Measurements from ENCODE around the gene SAG. TPM values are rescaled to one million over a fixed set of nuclear protein-coding genes. Genes with fewer than 3 reads are reported as not detected.

SAG gene
- total RNA-seq, 4 donors from 2014 or later: not detected

DNA sequence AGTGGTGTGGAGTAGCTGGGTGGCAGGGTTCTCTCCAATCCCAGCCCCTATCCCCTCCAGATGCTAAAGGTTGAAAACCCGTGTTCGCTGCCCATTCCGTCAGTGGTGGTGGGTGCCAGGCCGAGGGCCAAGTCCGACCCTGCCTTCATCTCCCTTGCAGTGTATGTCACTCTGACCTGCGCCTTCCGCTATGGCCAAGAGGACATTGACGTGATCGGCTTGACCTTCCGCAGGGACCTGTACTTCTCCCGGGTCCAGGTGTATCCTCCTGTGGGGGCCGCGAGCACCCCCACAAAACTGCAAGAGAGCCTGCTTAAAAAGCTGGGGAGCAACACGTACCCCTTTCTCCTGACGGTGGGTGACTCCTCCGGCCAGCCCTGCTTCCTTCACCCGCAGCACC, 12.9 kb downstream of the SAG start:
- Histone ChIP-seq H3K9me3 (no peaks in the 10 kb centered on the region), H3K4me3 (no peak overlapping the region), H3K36me3 (no peaks in the 10 kb centered on the region), H3K4me1 (no peaks in the 10 kb centered on the region), H3K27ac (replicated peaks in 1 of 4) (no peak overlapping the region), H3K27me3 (peaks cover 0 to 5% (median 0%) of the 10 kb centered on the region in 4 donors)
- TF ChIP-seq POLR2AphosphoS5 (IDR thresholded peaks at IDR 0.05) (no peak), EP300 (IDR thresholded peaks at IDR 0.05) (no peak), POLR2A (IDR thresholded peaks at IDR 0.05; ENCODE audit: low read depth) (no peak)
- TF ChIP-seq, protein P1, sequence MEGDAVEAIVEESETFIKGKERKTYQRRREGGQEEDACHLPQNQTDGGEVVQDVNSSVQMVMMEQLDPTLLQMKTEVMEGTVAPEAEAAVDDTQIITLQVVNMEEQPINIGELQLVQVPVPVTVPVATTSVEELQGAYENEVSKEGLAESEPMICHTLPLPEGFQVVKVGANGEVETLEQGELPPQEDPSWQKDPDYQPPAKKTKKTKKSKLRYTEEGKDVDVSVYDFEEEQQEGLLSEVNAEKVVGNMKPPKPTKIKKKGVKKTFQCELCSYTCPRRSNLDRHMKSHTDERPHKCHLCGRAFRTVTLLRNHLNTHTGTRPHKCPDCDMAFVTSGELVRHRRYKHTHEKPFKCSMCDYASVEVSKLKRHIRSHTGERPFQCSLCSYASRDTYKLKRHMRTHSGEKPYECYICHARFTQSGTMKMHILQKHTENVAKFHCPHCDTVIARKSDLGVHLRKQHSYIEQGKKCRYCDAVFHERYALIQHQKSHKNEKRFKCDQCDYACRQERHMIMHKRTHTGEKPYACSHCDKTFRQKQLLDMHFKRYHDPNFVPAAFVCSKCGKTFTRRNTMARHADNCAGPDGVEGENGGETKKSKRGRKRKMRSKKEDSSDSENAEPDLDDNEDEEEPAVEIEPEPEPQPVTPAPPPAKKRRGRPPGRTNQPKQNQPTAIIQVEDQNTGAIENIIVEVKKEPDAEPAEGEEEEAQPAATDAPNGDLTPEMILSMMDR (IDR thresholded peaks at IDR 0.05): no peak
- DNase-seq (ENCODE audit: extremely low spot score): no peak
- intact Hi-C loops (cut with DNase I): no loop called here
- WGBS: 97% methylated on average over 14 of the region's 17 CpGs

DNA sequence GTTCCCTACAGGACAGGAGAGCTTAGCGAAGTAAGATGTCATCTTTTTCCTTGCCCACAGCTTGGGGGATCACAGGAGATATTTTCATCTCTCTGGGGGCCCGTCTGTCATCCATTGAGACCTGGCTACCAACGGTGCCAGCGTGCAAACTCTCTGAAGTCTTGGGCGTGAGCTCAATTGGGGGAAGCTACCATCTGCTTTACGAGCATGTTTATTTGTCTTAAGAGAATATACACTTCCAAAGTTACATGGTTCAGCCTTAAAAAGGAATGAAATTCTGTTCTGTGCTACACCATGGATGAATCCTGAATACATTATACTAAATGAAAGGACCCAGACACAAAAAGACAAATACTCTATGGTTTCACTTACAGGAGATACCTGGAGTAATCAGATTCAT, 13.6 kb downstream of the SAG start:
- Histone ChIP-seq H3K27me3 (peaks cover 0 to 5% (median 0%) of the 10 kb centered on the region in 4 donors), H3K4me3 (no peak overlapping the region), H3K36me3 (no peaks in the 10 kb centered on the region), H3K27ac (replicated peaks in 1 of 4) (no peak overlapping the region), H3K4me1 (no peaks in the 10 kb centered on the region), H3K9me3 (no peaks in the 10 kb centered on the region)
- TF ChIP-seq EP300 (IDR thresholded peaks at IDR 0.05): no peak
- TF ChIP-seq, protein P1 (IDR thresholded peaks at IDR 0.05): no peak
- no peak for TF ChIP-seq POLR2A (IDR thresholded peaks at IDR 0.05; ENCODE audit: low read depth)
- no peak for TF ChIP-seq POLR2AphosphoS5 (IDR thresholded peaks at IDR 0.05)
- WGBS: 75% methylated on average over 6 of the region's 6 CpGs
- intact Hi-C loops (cut with DNase I): no loop called here
- DNase-seq (ENCODE audit: extremely low spot score): no peak

DNA sequence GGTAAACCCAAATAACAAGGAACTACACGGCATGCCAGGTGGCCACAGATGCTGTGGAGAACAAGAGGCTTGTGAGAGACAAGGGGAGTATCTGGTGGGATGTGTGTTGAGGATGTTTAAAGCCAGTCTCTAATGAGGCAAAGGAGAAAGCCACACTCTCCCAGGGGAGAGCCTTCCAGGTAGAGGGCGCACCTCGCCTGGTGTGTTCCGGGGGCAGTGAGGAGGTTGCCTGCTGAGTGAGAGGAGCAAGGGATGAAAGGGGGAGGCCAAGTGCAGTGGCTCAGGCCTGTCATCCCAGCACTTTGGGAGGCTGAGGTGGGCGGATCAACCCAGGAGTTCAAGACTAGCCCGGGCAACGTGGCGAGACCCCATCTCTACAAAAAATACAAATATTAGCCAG, 16.2 kb downstream of the SAG start:
- Histone ChIP-seq H3K4me3 (no peak overlapping the region), H3K9me3 (no peaks in the 10 kb centered on the region), H3K27ac (replicated peaks in 1 of 4) (no peak overlapping the region), H3K36me3 (no peaks in the 10 kb centered on the region), H3K4me1 (no peaks in the 10 kb centered on the region), H3K27me3 (peaks cover 0 to 5% (median 0%) of the 10 kb centered on the region in 4 donors)
- no peak for TF ChIP-seq POLR2AphosphoS5 (IDR thresholded peaks at IDR 0.05)
- TF ChIP-seq, protein P1 (IDR thresholded peaks at IDR 0.05): no peak
- TF ChIP-seq EP300 (IDR thresholded peaks at IDR 0.05): no peak
- no peak for TF ChIP-seq POLR2A (IDR thresholded peaks at IDR 0.05; ENCODE audit: low read depth)
- intact Hi-C loops (cut with DNase I): no loop called here
- DNase-seq (ENCODE audit: extremely low spot score): no peak
- WGBS: 83% methylated on average over 8 of the region's 8 CpGs

DNA sequence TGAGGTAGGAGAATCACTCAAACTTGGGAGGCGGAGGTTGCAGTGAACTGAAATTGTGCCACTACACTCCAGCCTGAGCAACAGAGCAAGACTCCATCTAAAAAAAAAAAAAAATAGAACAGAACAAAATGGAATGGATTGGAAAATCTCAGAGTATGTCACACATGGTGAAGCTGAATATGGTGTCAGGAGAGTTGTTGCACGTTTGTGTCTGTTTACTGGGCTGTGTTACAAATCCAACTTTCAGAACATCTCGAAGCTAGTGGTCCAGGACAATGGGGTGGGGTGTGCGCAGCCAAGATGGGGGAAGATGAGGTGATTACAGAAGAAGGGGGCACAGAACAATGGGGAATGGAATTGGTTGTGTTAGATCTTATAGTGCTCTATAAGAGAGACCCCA, 17.6 kb downstream of the SAG start:
- Histone ChIP-seq H3K4me1 (no peaks in the 10 kb centered on the region), H3K36me3 (no peaks in the 10 kb centered on the region), H3K4me3 (no peak overlapping the region), H3K27me3 (peaks cover 0 to 5% (median 0%) of the 10 kb centered on the region in 4 donors), H3K27ac (replicated peaks in 1 of 4) (no peak overlapping the region), H3K9me3 (no peaks in the 10 kb centered on the region)
- intact Hi-C loops (cut with DNase I): no loop called here
- TF ChIP-seq POLR2AphosphoS5 (IDR thresholded peaks at IDR 0.05): no peak
- no peak for TF ChIP-seq POLR2A (IDR thresholded peaks at IDR 0.05; ENCODE audit: low read depth)
- no peak for TF ChIP-seq EP300 (IDR thresholded peaks at IDR 0.05)
- TF ChIP-seq, protein P1 (IDR thresholded peaks at IDR 0.05): no peak
- 78% methylated on average over 4 of the region's 4 CpGs for WGBS
- DNase-seq (ENCODE audit: extremely low spot score): no peak

DNA sequence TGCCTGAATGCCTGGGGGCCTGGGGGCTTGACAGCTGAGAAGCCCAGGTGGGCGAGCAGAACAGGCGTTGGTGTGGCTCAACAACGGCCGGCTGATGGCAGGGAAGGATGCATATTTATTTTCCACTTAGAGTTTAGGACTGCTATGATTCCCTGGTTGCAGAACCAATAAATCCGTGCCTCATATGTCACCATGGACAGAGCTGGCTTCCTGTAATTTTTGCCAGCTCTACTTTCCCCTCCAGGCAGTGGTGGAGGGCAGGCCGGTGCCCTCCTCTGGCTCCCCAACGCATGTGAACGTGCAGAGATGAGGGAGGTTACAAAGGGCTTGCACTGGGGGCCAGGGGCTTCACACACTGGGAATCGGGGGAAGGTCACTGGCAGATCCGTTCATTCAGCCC, 18.2 kb downstream of the SAG start:
- WGBS: 71% methylated on average over 10 of the region's 10 CpGs
- no peaks in the 10 kb centered on the region for H3K4me1 ChIP-seq
- peaks cover 0 to 2% (median 0%) of the 10 kb centered on the region in 4 donors for H3K27me3 ChIP-seq
- no peak for DNase-seq (ENCODE audit: extremely low spot score)
- H3K27ac ChIP-seq (replicated peaks in 1 of 4): no peak overlapping the region
- no peaks in the 10 kb centered on the region for H3K36me3 ChIP-seq
- TF ChIP-seq POLR2A (IDR thresholded peaks at IDR 0.05; ENCODE audit: low read depth) (no peak), EP300 (IDR thresholded peaks at IDR 0.05) (no peak), POLR2AphosphoS5 (IDR thresholded peaks at IDR 0.05) (no peak)
- TF ChIP-seq, protein P1 (IDR thresholded peaks at IDR 0.05): no peak
- H3K4me3 ChIP-seq: no peak overlapping the region
- no peaks in the 10 kb centered on the region for H3K9me3 ChIP-seq
- intact Hi-C loops (cut with DNase I): no loop called here
